ENCODE results near the gene CYTH3.
A peak's percentile ranks its signal among the peaks of the same experiment; 100 is the strongest.

Gene CYTH3

DNA sequence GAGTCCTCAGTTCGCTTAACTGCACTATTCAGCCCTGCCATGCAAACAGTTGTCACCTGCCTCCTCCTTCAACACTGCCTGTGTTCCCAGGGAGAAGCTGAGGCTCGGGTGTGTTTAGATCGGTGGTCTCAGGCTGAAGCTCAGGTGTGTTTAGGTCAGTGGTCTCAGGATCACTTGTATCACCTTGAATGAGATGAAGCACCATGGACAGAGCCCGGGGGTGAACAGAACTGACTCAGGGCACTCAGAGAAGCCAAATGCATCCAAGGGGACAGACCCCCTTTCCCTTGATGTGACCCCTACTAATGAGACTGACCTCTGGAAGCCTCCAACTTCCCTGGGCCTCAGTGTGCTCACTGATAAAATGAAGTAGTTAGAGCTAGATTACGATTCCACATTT is 84.0 kb downstream of the CYTH3 start:
- DNase-seq = no peak

DNA sequence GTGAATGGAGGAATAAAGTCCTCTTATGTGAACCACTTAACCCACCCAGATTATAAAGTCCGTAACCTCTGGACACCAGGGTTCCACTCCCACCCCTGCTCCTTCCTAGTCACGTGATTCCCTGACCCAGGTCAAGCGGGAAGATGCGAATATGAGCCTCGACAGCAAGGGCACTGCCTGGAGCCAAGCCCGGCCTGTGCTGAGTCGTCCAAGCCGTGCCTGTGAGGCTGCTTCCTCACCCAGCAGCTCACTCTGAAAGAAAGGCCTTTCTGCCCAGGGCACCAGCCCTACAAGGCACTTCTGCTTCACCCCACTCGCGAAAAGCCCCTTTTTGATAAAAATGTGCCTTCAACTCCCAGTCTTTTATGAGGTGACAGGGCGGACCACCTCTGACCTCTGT is 85.8 kb downstream of the CYTH3 start:
- DNase-seq = no peak

- no peak for DNase-seq
Observed at GRCh38 chr7:6182993-6183392, 89.4 kb downstream of the CYTH3 start.

DNA sequence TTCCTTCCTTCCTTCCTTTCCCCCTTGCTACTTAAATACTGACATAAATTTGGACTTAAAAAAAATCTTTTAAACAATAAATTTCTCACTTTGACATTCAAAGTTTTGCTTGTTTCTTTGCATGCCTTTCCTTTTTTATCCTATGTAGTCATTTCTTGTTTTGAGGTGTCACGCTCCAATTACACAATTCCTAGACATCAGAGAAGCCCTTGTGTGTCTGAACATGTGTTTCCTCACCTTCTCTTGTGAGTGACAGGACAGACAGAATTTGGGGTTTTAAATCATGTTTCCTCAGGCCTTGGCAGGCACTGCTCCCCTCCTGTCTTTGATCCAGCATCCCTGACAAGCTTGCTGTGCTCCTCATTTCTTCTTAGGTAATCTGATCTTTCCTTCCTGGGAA is 91.3 kb downstream of the CYTH3 start:
- DNase-seq = no peak

DNA sequence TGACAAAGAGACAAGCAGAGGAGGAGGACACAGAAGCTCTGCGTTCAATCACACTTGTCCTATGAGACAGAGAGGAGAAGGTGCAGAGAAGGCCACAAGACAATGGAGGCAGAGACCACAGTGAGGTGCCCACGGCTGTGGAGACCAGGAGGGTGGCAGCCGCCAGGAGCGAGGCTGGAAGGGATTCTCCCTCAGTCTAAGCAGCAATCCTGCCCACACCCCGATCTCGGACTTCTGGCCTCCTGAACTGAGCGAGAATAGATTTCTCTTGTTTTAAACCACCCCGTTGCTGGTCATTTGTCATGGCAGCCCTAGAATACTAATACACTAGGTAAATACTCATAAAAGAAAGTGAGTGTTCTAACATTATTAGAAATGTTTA is 92.1 kb downstream of the CYTH3 start:
- DNase-seq = no peak

- DNase-seq = no peak
Observed at GRCh38 chr7:6179620-6180343, 92.6 kb downstream of the CYTH3 start.

- DNase-seq = no peak
Observed at GRCh38 chr7:6178298-6179029, 94.0 kb downstream of the CYTH3 start.

DNA sequence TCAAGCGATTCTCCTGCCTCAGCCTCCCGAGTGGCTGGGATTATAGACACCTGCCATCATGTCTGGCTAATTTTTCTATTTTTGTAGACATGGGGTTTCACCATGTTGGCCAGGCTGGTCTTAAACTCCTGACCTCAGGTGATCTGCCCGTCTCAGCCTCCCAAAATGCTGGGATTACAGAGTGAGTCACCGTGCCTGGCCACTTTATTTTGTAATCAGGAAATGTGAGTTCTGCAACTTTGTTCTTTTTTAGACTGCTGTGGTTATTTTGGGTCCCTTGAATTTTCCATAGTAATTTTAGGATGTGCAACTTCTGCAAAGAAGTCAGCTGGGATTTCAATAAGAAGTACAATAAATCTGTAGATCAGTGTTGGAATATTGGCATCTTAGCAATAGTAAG is 96.8 kb downstream of the CYTH3 start:
- no peak for DNase-seq

- no peak for DNase-seq
Observed at GRCh38 chr7:6172910-6173295, 99.5 kb downstream of the CYTH3 start.

DNA sequence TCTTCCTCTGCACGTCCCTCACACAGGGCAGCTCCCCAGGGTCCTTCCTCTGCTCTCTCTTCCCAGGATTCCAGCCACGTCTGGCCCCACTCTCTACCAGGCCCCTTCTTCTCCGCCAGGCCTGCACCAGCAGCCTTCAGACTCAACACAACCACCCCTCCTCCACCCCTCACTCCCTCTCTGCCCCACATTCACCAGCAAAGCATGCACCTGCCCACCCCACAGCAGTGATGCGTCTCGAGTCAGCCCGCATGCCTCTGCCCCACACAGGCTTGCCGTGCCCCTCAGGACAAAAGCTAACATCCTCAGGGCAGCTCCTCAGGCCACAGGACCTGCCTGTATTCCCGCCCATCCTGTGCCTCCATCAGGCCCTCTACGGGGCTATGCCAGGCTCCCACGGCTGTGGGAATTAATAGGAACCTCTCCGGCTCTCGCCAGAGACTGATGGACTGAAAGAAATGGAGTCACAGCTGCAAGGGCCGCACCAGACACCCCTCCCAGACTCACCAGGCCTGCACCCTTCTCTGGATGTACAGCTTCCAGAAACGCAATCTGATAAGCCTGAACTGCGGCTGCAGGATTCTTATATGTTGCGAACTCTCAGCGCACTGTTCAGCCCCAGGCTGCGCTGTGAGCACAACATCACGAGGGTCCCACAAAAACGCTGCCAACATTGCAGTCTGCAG is 100.1 kb downstream of the CYTH3 start:
- no peak for DNase-seq

DNA sequence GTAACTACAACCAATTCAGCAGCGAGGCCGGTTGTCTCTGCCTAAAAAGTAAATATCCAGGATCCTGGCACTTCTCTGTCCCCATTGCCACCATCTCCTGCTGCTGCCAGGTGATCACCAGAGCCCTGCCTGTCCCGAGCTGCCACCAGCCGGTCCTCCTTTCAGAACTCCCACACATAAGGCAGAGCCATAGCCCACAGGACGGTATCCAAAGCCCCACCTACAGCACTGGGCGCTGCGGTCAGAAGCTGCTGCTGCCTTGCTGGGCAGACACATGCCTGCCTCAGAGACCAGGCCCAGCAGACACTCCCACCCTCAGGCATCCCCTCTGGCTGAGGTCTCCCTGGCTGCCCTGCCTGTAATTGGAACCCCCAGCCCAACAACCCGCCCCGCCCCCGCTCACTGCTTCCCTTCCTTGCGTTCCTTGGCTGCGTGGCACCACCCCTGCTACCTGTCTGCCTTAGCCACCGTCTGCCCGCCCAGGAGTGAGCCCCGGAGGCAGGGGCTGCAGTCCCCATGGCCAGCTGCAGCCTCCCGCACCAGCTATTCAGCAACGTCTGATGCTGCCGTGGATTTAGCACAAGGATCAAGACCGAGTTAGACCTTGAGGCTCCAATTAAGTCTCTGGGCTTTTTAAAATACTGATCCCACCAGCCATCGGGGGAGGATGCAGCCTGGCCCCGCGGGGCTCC is 100.7 kb downstream of the CYTH3 start:
- no peak for DNase-seq

DNA sequence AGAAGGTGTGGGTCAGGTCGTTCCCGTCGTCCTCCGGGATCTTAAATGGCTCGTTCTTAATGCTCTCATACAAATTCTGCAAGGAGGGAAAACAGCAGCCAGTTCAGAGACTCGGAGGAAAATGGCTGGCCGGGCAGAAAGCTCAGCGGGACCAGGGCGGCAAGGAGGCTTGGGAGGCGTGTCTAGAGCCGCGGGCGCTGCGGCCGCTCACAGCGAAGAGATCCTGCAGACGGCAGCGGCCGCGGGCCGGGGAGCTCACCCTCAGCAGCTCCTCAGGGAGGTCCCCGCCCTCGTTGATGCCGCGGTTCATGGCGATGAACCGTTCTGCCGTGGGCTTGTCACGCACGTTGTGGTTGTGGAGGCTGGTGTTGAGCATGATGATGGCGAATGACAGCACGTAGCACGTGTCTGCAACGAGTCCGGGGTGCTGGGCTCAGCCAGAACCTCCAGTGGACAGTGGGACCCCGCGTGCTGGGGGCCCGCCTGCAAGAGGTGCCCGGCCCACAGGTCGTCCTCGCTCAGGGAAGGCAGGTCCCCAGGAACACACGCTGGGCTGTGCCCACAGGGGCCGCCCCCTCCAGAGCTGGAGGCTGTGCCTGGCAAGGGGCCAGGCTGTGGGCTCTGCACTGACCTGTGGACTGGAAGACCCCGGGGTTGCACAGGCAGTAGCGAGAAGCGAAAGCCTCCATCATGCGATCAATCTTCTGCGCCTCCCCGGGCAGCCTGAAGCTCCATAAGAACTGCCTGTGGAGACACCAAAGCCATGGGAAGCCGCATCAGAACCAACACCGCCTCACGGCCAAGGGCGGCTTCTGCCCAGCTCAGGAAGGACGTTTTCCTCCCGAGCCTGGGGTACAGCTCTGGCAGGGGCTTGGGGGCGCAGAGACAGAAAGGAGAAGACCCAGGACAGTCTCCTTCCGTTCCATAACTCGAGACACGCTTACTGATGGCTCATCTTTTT is 101.6 kb downstream of the CYTH3 start:
- DNase-seq = no peak

GRCh38 chr7:6169805-6170520 is 102.5 kb downstream of the CYTH3 start:
- DNase-seq = no peak

DNA sequence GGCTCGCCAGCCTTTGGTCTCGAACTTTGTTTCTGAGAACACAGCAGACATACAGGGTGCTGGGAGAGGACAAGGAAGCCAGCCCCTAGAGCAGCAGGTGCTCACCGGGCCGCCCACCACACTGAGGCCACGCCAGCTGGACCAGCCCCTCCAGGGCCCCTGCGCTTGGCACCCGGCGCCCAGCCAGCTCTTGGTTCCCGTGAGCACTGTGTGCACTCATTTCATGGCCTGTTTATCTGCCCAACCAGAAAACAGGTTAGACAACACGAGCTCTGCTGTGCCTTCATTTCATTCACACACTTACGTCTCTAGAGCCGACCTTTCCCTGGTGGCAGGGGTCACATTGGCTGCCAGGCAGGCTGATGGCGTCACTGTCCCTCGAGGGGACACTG is 104.0 kb downstream of the CYTH3 start:
- DNase-seq = no peak

DNA sequence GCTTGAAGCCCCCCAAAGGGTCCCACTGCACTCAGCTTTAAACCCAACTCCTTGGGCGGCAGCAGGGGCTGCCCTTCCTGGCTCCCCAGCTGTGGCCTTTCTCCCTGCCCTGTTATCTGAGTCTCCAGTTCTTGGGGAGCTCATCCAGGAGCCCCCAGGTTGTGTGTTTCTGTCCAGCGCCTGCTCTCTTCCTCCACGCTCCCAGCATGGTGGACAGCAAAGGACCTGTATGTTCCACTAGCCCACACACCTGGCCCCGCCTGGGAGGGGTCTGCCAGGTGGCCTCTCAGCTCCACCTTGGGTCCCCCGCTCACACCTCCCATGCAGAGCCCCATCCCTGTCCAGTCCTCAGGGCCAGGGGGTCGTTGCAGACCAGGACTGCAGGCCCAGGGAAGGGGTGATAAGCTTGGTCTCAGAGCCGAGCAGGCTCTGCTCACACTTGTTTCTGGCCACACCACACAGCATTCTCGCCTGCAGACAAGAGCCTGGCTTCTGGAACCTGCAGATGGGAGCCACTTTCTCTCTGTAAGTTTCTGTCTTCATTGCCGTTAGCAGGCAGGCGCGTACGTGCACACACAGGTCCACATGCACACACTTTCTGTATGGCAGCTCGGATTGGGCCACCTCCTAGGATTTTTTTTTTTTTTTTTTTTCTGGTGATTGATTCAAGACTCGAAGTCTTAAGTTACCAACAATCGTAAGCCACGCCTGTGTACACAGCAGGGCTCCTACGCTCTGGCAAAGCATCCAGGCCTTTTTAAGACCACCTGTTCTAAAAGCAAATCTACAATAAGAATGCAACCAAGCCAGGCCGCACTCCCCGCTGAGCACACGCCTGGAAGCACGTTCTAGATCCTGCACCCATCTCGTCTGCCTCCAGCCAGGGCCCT is 104.6 kb downstream of the CYTH3 start:
- DNase-seq = peak; percentile 48

- no peak for DNase-seq
Observed at GRCh38 chr7:6167004-6167551, 105.3 kb downstream of the CYTH3 start.

DNA sequence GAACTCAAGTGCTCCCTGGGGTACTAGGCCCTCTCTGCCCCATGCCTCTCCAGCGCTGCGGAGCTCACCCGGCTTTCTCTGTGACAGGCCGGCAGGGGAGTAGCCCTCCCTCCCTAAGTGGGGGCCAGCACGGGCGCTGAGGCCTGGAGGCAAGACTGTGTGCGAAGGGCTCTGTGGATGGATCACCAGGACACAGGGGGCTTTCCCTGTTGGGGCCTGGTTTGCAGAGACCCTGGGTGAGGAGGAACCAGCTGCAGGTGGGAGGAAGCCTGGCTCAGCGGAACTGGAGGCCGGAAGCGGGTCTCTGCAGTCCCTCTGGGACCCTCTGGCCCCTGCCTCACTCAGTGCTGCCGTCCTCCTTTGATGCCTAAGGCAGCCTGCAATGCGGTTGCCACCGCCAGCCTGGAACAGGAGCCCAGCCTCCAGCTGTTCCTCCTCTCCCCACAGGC is 106.0 kb downstream of the CYTH3 start:
- DNase-seq = peak; percentile 48

- DNase-seq = no peak
Observed at GRCh38 chr7:6165521-6166320, 106.7 kb downstream of the CYTH3 start.

DNA sequence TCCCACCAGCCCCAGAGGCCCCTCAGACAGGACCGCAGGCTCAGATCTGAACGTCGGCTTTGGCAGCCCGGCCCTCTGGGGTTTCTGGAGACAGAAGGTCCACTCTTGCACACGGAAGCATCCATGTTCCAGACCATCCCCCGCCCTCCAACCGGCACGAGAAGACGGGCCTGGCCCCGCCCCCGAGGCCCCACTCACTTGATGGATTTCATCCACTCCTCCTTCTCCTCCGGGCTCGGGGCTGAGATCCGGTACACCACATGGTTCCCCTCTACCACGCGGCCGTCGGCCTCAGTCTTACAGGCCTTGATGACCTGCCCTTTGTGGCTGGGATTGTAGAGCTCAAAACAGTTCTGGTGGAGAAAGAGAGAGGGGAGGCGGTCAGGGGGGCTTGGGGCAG is 107.3 kb downstream of the CYTH3 start:
- DNase-seq = no peak
